Measurements from ENCODE around the gene DCTD.

DCTD gene

DNA sequence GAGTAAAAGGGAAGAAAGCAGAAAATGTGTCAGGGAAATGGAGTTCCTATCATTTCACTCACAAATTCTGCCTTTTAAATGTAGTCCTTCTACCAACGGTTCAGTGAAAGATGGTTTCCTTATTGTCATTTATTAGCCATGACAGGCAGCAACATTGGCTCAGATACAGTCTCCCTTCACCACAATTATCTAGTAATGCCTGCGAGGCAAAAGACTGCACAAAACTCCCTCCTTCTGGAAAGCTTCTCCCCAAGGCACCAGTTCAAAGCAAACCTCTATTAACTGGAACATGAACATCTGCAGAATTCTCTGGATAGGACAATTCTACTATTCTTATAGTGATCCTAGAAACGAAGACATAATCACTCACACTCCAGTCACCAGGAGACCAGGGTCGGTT lies 28.3 kb downstream of the DCTD start:
- DNase-seq, result no peak

DNA sequence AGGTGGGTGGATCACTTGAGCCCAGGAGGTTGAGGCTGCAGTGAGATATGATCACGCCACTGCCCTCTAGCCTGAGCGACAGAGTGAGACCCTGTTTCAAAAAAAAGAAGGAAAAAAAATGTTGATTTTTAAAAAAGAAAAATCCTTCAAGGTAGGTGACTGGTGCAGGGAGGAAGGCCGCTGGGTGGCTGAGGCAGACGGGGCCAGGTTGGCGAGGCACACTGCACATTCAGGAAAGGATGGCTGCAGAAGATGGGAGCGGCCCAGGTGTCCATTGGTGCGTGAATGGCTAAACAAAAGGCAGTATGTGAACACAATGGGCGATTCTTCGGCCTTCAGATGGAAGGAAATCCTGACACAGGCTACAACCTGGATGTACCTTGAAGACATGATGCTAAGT lies 30.4 kb downstream of the DCTD start:
- no peak for DNase-seq

DNA sequence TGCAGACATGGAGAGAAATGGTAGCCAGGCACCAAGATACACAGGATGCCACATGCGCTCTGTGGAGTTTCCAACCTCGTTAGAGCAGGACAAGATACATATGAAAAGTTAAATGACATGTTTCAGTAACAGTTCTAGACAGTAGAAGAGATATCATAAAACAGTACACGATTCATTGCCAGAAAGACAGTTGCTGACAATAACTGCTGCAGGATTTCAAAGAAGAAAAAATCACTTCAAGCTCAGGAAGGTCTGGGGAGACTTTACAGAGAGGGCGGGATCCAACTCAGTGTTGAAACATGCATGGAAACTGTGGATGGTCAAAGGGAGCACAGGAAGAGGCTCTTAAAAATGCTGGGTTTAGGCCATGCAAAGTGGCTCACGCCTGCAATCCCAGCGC lies 31.0 kb downstream of the DCTD start:
- no peak for DNase-seq

DNA sequence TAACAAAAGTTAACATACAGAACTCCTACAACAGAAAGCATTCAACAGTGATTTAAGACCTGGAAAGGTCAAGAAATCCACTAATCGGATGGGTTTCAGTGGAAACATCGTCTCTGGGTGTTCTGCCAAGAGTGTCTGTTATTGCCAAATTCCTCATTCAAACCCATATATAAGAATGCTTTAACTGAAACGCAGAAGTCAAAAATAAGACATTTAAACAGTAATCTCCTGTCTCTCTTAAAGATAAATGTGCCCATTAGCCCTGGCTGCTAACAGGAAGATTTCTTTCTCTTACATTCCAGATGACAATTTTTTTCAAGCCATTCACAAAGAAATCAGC lies 31.5 kb downstream of the DCTD start:
- DNase-seq, result no peak

DNA sequence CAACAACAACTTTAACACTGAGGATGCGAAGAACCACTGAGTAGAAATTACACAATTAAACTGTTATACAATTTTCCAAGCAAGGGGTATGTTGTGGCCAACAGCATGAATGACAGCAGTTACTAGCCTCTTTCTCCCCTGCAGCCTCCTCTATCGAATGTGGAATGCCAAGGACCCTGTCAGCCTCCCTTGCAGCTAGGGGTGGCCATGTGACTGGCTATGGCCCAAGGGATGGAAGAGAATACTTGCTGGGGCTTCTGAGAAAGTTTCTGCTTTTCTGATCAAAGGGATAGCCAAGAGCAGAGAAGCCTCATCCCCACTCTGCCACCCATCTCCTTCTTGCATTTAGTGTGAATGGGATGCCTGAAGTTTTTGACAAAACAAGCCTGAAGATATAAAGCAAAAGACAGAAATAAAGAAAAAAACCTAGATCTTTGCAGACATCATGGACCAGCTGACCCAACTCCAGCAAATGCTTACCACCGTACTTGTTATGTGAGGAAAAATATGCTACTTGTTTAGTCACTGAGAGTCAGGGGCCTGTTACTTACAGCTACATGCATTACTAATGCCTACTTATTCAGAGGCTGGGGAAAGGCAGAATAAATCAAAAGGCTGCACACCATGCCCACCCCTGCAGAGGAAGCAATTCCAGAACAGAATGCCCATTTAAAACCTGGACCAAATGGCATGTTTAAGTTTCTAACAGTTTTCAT lies 32.0 kb downstream of the DCTD start:
- no peak for DNase-seq

DNA sequence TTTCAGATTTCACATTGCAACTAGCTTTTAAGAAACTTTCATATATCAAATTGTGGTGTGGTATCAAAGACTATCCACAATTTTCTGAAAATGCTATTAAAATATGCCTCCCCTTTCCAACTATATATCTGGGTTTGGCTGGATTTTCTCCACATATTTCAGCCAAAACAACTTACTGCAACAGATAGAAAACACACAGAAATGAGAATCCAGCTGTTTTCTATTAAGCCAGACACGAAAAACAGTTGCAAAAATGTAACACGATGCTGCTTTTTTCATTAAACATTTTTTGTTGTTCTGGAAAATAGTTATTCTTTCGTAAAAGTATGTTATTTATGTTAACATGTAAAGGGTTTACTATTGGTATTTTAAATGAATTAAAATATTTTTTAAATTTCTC lies 33.1 kb downstream of the DCTD start:
- no peak for DNase-seq

DNA sequence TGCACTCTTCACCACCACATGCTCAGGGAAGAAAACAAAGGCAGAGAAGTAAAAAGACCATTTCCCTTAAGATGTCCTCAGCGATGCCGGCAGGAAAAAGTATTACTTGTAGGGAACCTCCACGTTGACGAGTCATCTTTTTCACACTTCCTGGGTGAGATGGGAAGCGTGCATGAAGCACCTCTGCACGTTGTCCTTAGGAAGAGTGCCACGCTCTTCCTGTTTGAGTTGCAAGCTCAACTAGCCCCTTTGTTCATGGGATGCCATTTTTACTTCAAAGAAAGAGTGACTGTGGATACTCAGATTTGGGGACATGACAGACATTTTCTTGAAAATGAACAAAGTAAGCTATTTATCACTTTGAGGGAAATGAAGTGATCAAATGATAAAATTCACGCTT lies 33.8 kb downstream of the DCTD start:
- no peak for DNase-seq

DNA sequence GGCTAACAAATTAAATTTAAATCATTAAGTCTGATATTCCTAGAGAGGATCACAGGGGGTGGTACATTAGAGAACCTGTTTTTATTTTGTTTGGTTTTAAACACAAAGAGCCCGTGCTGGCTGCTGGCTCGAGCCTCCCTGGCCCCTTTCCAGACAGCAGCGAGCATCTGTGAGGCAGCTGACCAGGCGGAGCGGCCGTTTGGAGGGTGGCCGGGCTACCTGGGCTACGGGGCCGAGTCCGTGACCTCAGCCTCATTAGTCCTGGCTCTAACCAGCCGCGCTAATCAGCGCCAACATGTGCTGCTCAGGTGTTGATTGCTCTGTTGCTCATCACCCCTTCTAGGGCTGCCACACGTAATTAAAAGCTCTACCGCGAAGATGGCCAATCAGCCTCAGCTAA lies 35.3 kb downstream of the DCTD start:
- no peak for DNase-seq

DNA sequence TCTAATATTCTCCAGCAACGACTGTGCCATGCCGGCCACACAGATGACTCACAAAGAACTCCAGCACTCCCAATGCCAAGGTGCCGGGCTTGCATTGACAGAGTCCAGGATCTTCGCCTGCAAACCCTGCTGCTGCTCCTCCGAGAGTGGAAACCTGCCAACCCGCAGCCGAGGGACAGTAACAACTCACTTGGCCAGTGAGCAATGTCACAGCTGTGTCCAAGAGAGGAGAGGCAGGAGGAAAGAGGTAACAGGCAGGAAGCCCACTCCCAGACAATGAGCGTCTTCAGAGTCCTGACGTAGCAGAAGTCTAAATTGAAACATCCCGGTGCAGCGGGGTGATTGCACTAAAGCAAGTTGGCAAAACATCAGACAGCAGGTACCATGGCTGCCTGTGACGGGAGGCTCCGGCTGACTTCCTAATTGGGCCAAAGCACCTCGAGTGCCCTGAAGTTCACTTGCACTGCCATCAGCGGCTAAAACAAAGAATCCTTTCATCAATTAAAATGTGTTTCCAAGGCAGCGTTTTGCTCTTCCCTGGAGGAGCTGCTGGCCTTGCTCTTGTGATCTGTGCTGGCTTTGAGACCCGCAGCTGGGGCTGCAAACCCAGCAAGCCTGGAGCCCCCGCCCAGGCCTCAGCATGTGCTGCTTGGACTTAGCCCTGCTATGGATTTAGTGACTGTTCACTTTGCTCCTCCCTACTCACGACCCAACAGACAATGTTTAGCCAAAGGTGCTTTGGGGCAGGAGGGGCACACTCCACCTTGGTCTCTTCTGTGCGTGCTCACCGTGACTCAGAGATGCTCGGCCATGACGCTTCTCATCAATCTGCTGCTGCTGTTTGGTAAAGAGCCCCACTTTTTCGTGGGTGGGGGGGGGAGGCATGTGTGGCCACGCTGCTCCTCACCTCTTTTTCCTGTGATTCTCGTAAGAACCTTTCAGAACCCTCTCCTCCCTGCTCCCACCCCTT lies 36.5 kb downstream of the DCTD start:
- no peak for DNase-seq

DNA sequence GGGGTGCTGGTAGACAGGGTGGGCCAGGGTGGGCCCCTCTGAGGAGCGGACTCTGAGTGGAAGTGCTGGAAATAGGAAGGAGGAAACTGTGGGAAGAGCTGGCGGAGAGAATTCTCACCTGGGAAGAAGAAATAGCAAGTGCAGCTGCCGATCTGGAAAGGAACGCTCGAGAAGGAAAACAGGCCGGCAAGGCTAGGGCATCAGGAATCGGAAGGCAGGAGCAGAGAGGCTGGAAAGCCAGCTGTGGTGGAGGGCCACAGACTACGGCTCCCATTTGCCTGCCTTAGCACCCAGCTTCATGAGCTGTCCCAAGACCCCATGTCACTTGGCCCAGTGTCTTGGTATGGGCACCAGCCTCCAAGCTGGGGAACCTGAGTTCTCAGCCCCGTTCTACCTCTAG lies 37.3 kb downstream of the DCTD start:
- DNase-seq, result no peak

DNA sequence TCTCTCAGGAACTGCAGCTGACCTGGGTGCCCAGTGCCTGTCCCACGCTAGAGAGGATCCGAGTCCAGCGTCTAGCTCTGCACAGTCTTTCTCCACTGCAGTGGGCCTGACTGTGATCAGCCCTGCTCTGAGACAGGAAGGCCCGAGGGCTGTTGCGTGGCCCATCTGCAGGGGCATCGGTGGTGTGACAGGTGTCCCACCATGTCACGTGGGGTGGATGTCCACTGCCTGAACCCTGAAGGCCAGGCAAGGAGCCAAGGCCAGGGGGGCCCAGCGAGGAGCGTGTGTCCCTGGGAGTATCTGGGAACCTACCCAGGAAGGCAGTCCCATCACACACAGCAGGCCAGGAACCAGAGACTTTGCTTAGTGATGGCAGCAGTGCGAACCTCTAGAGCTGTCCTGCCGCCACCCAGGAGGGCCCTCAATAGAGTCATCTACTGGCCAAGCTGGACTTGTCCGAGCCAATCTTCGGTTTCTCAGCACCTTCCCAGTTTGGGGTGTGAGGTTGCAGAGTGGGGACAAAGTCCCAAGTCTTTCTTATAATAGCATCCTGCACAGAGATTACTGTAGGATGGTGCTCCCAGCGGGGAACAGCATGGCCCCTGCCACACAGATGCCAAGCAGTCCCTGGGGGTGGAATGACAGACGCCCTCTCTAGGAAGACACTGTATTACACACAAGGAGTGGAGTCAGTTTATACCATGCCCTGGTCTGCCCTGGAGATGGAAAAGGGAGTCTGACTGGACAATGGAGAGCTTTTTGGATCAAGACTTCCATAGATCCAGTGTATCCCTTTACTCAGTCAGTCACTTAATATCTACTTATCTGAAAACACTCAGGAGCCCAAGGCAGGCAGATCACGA lies 38.3 kb downstream of the DCTD start:
- no peak for DNase-seq

DNA sequence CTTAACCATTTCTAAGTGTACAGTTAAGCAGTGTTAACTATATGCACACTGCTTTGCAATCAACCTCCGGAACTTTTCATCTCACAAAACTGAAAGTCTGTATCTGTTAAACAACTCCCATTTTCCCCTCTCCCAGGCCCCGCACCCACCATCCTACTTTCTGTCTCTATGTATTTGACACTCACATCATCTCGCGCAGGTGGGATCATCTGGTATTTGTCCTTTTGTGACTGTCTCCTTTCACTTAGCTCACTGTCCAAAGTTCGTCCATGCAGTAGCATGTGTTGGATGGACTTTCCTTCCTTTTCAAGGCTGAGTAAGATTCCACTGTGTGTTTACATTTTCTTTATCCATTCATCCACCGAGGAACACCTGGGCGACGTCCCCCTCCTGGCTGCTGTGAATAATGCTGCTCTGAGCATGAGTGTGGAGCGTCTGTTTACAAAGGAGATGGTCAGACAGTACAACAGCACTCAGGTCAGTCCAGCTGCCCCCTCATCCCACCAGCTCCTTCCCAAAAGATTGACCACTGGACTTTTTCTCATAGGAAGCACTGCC lies 39.8 kb downstream of the DCTD start:
- no peak for DNase-seq

DNA sequence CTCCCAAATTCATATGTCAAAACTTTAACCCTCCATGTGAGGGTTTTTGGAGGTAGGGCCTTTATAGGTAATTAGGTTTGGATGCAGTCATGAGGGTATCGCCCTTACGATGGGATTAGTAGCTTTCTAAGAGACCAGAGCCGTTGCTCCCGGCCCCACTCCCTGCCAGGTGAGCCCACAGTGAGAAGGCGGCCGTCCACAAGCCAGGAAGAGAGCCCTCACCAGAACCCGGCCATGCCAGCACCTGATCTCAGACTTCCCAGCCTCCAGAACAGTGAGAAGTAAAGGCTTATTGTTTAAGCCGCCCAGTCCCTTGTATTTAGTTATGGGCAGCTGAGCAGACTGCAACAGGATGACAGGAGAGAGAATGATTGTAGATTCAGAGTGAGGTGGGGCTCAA lies 40.8 kb downstream of the DCTD start:
- no peak for DNase-seq

DNA sequence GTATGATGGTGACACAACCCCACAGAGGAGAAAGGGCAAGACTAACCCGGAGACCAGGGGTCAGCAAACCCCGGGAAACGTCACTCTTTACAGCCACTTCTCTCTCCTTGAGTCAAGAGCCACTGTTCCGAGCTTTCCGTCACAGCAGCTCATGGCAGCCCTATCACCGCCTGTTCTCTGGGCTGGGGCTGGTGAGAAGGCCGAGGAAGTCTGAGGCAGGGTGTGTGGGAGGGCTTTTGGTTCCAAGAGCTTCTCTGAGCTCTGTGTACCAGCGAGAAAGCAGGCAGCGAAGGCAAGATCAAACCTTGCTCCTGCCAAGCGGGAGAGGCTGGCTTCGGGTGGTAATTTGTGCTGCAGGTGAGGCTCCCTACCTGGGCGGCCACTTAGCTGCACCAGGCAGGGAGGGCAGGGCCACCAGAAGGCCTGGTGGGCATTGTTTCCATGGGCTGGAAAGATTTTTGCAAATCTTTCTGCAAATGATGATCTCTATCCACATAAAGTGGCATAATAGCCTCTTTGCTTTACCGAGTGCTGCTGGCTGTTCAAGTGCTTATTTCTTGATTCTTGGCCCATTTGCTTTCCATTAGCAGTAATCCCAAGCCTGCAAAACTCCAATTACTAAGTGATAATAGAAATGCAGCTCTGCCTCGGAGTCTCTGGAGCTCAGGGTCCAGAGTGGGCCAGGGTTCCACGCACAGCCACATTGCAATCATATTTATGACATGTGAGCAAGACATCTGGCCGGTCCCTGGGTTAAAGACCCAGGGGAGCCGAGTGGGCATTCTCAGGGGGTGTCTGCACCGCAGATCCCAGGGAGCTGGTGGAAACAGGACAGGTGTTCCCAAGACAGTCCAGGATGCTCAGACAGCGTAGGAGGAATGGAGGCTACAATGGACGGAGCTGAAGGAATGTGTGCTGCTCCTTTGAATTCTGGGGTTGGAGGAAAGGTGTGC lies 41.5 kb downstream of the DCTD start:
- DNase-seq, result no peak

DNA sequence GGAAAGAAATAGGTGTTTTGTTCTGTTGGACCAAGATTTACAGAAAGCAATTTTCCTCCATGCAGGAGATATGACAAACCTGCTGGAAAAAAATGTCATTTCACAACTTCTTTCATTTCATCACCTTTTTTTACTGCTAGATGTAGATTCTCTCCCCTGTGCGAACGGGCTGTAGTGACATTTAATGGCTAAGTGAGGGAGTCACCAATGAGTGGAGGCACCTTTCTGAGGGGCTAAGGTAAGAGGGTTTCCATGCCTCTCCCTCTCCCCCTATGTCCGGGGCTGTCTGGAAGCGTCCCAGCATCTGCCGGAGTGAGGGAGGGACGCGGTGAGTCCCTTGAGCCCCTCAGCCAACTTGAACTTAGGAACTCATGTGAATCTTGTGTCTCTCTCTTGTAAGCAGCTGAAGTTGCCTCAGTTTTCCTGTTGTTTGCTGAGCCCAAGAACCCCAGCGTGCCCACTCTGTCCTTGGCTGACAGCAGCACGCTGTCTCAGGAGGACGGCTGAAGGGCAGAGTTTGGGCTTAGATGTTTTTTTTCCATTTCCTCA lies 42.3 kb downstream of the DCTD start:
- no peak for DNase-seq

DNA sequence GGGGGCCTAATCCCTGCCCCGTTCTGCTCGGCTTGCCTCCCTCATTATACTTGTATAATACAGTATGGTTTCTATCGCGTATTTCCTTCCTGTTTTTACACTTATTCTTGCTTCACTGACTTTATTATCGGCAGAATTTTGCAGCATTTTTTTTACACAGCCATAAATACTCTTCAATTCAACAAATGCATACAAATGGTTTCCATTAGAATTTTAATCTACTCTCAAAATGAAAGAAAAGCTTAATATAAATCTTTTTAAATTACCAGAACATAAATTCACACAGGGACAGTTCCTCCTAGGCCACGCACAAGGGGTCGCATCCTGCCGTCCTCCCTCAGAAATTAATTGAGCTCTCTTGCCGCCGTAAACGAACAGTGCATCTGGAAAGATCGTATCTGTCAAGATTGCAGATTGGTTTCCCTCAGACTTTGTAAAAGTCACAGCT lies 42.9 kb downstream of the DCTD start:
- no peak for DNase-seq

DNA sequence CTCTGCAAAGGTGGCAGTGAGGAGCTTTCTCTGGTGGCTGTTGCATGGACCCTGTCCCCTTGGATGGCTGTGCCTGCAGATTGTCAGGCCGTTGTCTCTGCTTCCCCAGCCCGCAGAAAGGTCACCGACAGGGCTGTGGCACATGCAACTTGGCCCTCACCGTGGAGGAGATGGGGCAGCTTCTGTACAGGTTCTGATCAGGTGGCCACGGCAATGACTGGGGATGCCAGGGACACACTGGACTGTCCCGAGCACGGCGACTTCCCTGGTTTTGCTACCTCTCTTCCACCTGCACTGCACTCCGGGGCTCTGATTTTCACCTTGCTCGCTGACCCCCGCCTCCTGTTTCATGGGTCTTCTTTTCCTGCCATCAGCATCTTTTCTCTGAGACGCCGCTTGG lies 43.5 kb downstream of the DCTD start:
- DNase-seq, result no peak

DNA sequence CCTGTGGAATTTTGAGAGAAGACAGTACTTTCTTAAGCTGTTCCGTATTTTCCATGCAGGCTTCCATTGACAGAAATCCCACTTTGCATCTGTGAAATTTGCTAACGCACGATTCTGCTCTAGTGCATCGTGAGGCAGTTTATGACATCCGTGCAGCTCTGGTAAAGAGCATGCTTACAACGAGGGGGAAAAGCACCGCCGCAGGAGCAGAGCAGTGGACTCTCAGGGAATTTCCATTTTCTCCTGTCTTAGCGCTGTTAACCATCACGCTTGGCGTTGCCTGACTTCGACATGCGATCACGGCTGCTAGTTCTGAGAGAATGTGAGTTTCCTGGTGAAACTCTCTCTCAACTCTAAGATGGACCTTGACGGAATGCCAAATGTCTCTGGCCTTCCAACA lies 43.9 kb downstream of the DCTD start:
- DNase-seq, result no peak

DNA sequence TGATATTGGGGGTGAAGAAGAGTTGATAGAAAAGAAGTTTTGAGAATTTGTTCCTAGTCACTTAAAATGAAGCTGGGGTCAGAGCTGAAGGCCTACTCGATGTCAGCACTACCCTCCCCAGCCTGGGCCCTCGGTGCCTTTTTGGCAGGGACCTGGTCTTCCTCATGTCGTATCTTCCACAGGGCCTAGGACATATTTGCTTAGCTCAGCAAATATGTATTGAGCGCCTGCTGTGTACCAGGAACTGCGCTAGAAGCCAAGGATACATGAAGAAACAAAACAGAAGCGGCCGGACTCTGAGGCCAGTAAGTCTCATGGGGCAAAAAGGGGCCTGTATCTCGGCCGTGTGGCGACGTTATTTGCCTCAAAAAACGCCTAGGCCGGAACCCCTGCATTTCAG lies 44.3 kb downstream of the DCTD start:
- no peak for DNase-seq

DNA sequence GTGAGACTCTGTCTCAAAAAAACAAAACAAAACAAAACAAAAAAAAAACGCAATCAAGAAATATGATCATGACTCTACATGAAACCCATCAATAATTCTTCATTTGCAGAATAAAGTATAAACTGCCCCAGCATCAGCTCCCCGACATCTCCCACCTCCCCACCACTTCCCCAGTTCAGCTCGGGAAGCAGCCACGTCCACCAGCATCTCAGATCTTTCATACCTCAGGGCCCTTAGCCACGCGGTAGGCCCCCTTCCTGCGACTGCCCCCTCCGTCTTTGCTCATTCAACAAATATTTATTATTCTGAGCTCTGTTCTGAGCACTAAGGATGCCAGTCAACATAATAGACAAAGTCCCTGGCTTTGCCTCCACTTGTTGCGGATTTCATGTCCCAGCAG lies 45.6 kb downstream of the DCTD start:
- no peak for DNase-seq

DNA sequence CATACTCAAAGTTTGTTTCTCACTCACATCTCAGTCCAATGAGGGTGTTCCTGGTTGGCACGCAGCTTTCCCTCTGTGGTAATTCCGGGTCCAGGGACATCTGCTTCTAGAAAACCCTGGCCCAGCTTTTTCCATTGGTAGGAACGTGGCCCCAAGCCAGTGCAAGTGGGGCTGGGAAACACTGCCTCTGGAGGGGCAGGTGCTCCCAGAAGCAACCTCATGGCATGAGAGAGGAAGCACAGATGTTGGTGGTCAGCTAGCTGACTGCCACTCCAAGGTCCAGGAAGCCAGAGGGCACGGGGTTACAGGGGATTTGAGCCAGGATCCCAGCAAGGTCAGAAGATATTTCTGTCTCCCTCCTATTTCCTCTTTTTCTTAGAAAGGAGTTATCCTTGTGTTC lies 47.5 kb downstream of the DCTD start:
- no peak for DNase-seq

DNA sequence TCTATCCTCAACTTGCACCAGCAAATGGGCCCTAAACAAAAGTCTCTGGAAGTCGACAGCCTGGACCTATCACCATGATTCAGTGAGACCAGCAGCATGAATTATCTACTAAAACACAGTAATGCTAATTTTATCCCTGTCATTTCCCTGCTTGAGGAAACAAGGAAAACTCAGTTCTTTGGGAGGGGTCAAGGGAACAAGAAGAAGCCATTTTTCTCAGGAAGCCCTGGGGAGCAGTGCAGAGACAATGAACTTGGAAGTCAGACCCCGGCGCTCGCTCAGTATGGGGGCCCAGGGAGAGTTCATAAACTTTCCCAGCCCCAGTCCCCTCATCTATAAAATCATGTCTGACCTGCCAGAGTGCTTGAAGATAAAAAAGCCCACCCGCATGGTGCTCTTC lies 50.4 kb downstream of the DCTD start:
- no peak for DNase-seq

All from midbrain (tissue), 1 donor.